ENCODE measurements around the gene BSPRY. TPM values are rescaled to one million over a fixed set of nuclear protein-coding genes. Genes with fewer than 3 reads are reported as not detected.

The BSPRY gene
- total and polyA plus RNA-seq, 2 of the 13 experiments (the other 11 are each of a cell fraction or from before 2014, with no cell fraction given): 0.09 to 0.26 TPM

- Histone ChIP-seq H4K20me1 (ENCODE audit: insufficient read depth, low read length) (peaks cover 16% of the 10 kb centered on the region), H3K4me1 (ENCODE audit: insufficient read depth, low read length) (peaks cover 74% of the 10 kb centered on the region), H3K27ac (ENCODE audit: extremely low read length, insufficient read depth, low read length) (no peak overlapping the region), H3K9ac (ENCODE audit: insufficient read depth, low read depth, low read length) (no peak overlapping the region), H3K4me3 (replicated peaks in 1 of 3; ENCODE audit: insufficient read depth in 1 of 3, low read depth in 2 of 3, low read length in 3 of 3) (no peak overlapping the region), H3K4me2 (ENCODE audit: low read depth, low read length) (no peak overlapping the region), H3K27me3 (ENCODE audit: control insufficient read depth in 1 of 2, insufficient read depth in 2 of 2, low read length in 2 of 2) (no peaks in the 10 kb centered on the region), H3K9me3 (ENCODE audit: low read length) (no peaks in the 10 kb centered on the region), H2AFZ (ENCODE audit: low read length) (no peak overlapping the region), H3K79me2 (ENCODE audit: insufficient read depth, low read length) (peaks cover 15% of the 10 kb centered on the region), H3K36me3 (replicated peaks in 1 of 2; ENCODE audit: control insufficient read depth in 1 of 2, insufficient read depth in 2 of 2, low read length in 2 of 2) (peaks cover 4 to 10% of the 10 kb centered on the region in 2 experiments; a peak in 3 of 5 replicates)
- 97% methylated on average over 5 of the region's 5 CpGs for WGBS (ENCODE audit: low lambda C conversion rate)
- DNase-seq (ENCODE audit: low spot score) (no peak), ATAC-seq (no peak), FAIRE-seq (no peak)
- BruUV-seq (replicated peaks): no TSS peak
- in situ Hi-C loops (cut with HindIII; ENCODE audit: extremely low pct_ligation_motif_present, low pct_unique_long_range_greater_than_20kb) (no loop called here), intact Hi-C loops (cut with micrococcal nuclease; ENCODE audit: unreplicated experiment) (no loop called here)
- ChIA-PET POLR2A (interaction anchor here (1.4 kb wide), 1 partner anchor 11 kb away, joined by 3 read pairs; no protein-coding TSS in a partner anchor), CTCF (ENCODE audit: low intra/inter-chr PET ratio, low total read pairs) (no interaction called here)
- TF ChIP-seq ZNF501 (CRISPR knock-in tag; IDR thresholded peaks at IDR 0.05) (peak; percentile 39; the same call in 1 of the 2 replicates), SALL1 (CRISPR knock-in tag; IDR thresholded peaks at IDR 0.05) (0 out of 2 replicates have a peak, but pooled peaks have one; percentile 15), POLR2G (IDR thresholded peaks at IDR 0.05; ENCODE audit: low read depth, low read length) (0 out of 2 replicates have a peak, but pooled peaks have one; percentile 24), NKX3-1 (CRISPR knock-in tag; IDR thresholded peaks at IDR 0.05) (no peak), TEAD3 (CRISPR knock-in tag; optimal IDR thresholded peaks at IDR 0.05; ENCODE audit: borderline replicate concordance) (no peak), ZNF678 (CRISPR knock-in tag; IDR thresholded peaks at IDR 0.05) (no peak), AGO2 (optimal IDR thresholded peaks at IDR 0.05; ENCODE audit: low read depth, low read length) (peak; percentile 23), PATZ1 (CRISPR knock-in tag; IDR thresholded peaks at IDR 0.05) (no peak), DNMT1 (CRISPR knock-in tag; IDR thresholded peaks at IDR 0.05) (no peak), POLR2A (IDR thresholded peaks at IDR 0.05; ENCODE audit: insufficient read depth in 1 of 2, low read depth in 2 of 2, low read length in 2 of 2) (peak in 1 of 2 experiments; percentile 29; a peak in 1 of 4 replicates), ZC3H13 (CRISPR knock-in tag; IDR thresholded peaks at IDR 0.05) (peak; percentile 71), ZNF354B (CRISPR knock-in tag; IDR thresholded peaks at IDR 0.05) (0 out of 2 replicates have a peak, but pooled peaks have one; percentile 17)
Measured at GRCh38 chr9:113372059-113372458, 22.7 kb downstream of the BSPRY start.
